H1 (cell line): ENCODE data around the gene FAM81B. TPM values are rescaled to one million over a fixed set of nuclear protein-coding genes. Genes with fewer than 3 reads are reported as not detected.

Experiments used
- CTCF ChIA-PET: fragments of 300-600 bp; sonication (Branson Sonifier 250); formaldehyde crosslinking; loops from one replicate; lab custom pipeline; 2021; ENCODE audit not compliant: partially characterized antibody; lab: Charles Lee
- POLR2A ChIA-PET: fragments of 300-600 bp; sonication (Branson Sonifier 250); formaldehyde crosslinking; loops from one replicate; lab custom pipeline; 2021; ENCODE audit warnings: inconsistent platforms; ENCODE audit not compliant: partially characterized antibody; lab: Charles Lee
- DNase-seq, 2 experiments: peaks; one replicate each; pipeline versions ENCODE4 v3.0.0 to v3.0.0-alpha.2; 2010 to 2022; ENCODE audit warnings: low spot score in 2 of 2, low read depth in 1 of 2, mixed read lengths in 1 of 2
- FAIRE-seq: peaks from 2 replicates; lab custom pipeline; 2011; peaks lifted over from hg19 to GRCh38; lab: Jason Lieb, UNC
- H2AFZ ChIP-seq: 2 replicates; pipeline ENCODE4 v1.8.1; 2012; ENCODE audit warnings: low read length, inconsistent platforms
- H2AK5ac ChIP-seq: 2 replicates; pipeline ENCODE4 v1.6.1; 2013; ENCODE audit warnings: low read depth, low read length
- H2BK120ac ChIP-seq: replicated peaks from 2 replicates; pipeline ENCODE3; 2013; ENCODE audit warnings: low read depth, low read length, inconsistent platforms
- H2BK12ac ChIP-seq: 2 replicates; pipeline ENCODE4 v1.6.1; 2013; ENCODE audit warnings: low read depth, low read length
- H2BK15ac ChIP-seq: 2 replicates; pipeline ENCODE4 v1.6.1; 2013; ENCODE audit warnings: low read length
- H2BK20ac ChIP-seq: 2 replicates; pipeline ENCODE4 v1.6.1; 2013; ENCODE audit warnings: low read length
- H2BK5ac ChIP-seq: 2 replicates; pipeline ENCODE4 v1.6.1; 2013; ENCODE audit warnings: low read depth, low read length
- H3K14ac ChIP-seq: 2 replicates; pipeline ENCODE4 v1.6.1; 2013; ENCODE audit warnings: inconsistent platforms; ENCODE audit not compliant: insufficient read length
- H3K18ac ChIP-seq: 2 replicates; pipeline ENCODE4 v1.6.1; 2013; ENCODE audit warnings: low read length; ENCODE audit errors: extremely low read depth
- H3K23ac ChIP-seq: 2 replicates; pipeline ENCODE4 v1.6.1; 2013; ENCODE audit warnings: inconsistent platforms; ENCODE audit not compliant: insufficient read length
- H3K23me2 ChIP-seq: 2 replicates; pipeline ENCODE4 v1.6.1; 2013; ENCODE audit warnings: low read depth, low read length
- H3K27ac ChIP-seq: 2 replicates; pipeline ENCODE4 v1.6.1; 2011; ENCODE audit warnings: low read depth, low read length, inconsistent platforms
- H3K27me3 ChIP-seq, 4 experiments: replicated peaks in 1 of 4; 1 replicate in 1 of 4; 2 replicates in 3 of 4; pipeline versions ENCODE4 v1.6.1 to v1.8.1; 2011 to 2013; ENCODE audit warnings: low read length in 3 of 4, mild to moderate bottlenecking in 3 of 4, inconsistent platforms in 2 of 4, mixed read lengths in 2 of 4, moderate library complexity in 1 of 4; ENCODE audit not compliant: control insufficient read depth in 3 of 4, insufficient read depth in 3 of 4; ENCODE audit errors: extremely low read depth in 1 of 4
- H3K36me3 ChIP-seq, 4 experiments: 2 replicates each; pipeline versions ENCODE4 v1.6.1 to v1.8.1; 2011 to 2013; ENCODE audit warnings: mild to moderate bottlenecking in 4 of 4, low read length in 3 of 4, moderate library complexity in 2 of 4, control low read depth in 1 of 4, inconsistent platforms in 1 of 4; ENCODE audit not compliant: insufficient read depth in 4 of 4, control insufficient read depth in 2 of 4
- H3K4ac ChIP-seq: replicated peaks from 2 replicates; pipeline ENCODE3; 2013; ENCODE audit warnings: low read length, low read depth, mixed read lengths, inconsistent platforms; ENCODE audit not compliant: insufficient read length
- H3K4me1 ChIP-seq, 4 experiments: replicated peaks in 1 of 4; 1 replicate in 1 of 4; 2 replicates in 3 of 4; pipeline versions ENCODE4 v1.6.1 to v1.8.1; 2011 to 2013; ENCODE audit warnings: low read length in 3 of 4, inconsistent platforms in 2 of 4, mixed read lengths in 1 of 4; ENCODE audit not compliant: insufficient read depth in 4 of 4, control insufficient read depth in 3 of 4
- H3K4me2 ChIP-seq, 2 experiments: 2 replicates each; pipeline versions ENCODE4 v1.6.1 to v1.8.1; 2011 to 2013; ENCODE audit warnings: low read depth in 2 of 2, low read length in 2 of 2, control low read depth in 1 of 2, inconsistent platforms in 1 of 2, mild to moderate bottlenecking in 1 of 2; ENCODE audit not compliant: insufficient read depth in 1 of 2
- H3K4me3 ChIP-seq, 4 experiments: fragments of 200-600, 300-600 bp in 1 of 4; sonication (generic), shearing (Covaris generic), sonication (Bioruptor Twin) in 1 of 4; 2 replicates each; pipeline versions ENCODE4 v1.5.1 to v1.8.1; 2011 to 2016; ENCODE audit warnings: low read length in 4 of 4, low read depth in 3 of 4, control low read depth in 2 of 4, inconsistent platforms in 2 of 4, mild to moderate bottlenecking in 2 of 4, mixed read lengths in 1 of 4, moderate library complexity in 1 of 4; ENCODE audit not compliant: insufficient read depth in 2 of 4; ENCODE audit errors: extremely low read depth in 1 of 4
- H3K56ac ChIP-seq: replicated peaks from 2 replicates; pipeline ENCODE3; 2013; ENCODE audit warnings: low read depth, mild to moderate bottlenecking, mixed read lengths, low read length, inconsistent platforms; ENCODE audit not compliant: insufficient read length
- H3K79me1 ChIP-seq: 2 replicates; pipeline ENCODE4 v1.6.1; 2013; ENCODE audit warnings: low read depth, low read length, control low read depth
- H3K79me2 ChIP-seq, 2 experiments: 2 replicates each; pipeline versions ENCODE4 v1.6.1 to v1.8.1; 2012 to 2013; ENCODE audit warnings: low read length in 2 of 2, mild to moderate bottlenecking in 2 of 2, inconsistent platforms in 1 of 2; ENCODE audit not compliant: insufficient read depth in 2 of 2, control insufficient read depth in 1 of 2
- H3K9ac ChIP-seq, 4 experiments: replicated peaks in 1 of 4; 1 replicate in 1 of 4; 2 replicates in 3 of 4; pipeline versions ENCODE4 v1.6.1 to v1.8.1; 2011 to 2013; ENCODE audit warnings: low read depth in 3 of 4, low read length in 3 of 4, control low read depth in 2 of 4, mild to moderate bottlenecking in 2 of 4, moderate library complexity in 2 of 4, inconsistent platforms in 1 of 4; ENCODE audit errors: extremely low read depth in 1 of 4
- H3K9me3 ChIP-seq, 2 experiments: 2 replicates each; pipeline versions ENCODE4 v1.6.1 to v1.8.1; 2012 to 2013; ENCODE audit warnings: mild to moderate bottlenecking in 2 of 2, moderate library complexity in 2 of 2, control low read depth in 1 of 2, inconsistent platforms in 1 of 2, low read depth in 1 of 2, low read length in 1 of 2, mixed read lengths in 1 of 2; ENCODE audit not compliant: insufficient read depth in 2 of 2
- H4K20me1 ChIP-seq, 2 experiments: replicated peaks in 1 of 2; 2 replicates each; pipeline versions ENCODE3 to v1.8.1; 2011 to 2013; ENCODE audit warnings: inconsistent platforms in 2 of 2, low read length in 2 of 2, mild to moderate bottlenecking in 1 of 2; ENCODE audit not compliant: insufficient read depth in 2 of 2, control insufficient read depth in 1 of 2
- H4K5ac ChIP-seq: 2 replicates; pipeline ENCODE4 v1.6.1; 2013; ENCODE audit warnings: low read length, low read depth, mixed read lengths, inconsistent platforms; ENCODE audit not compliant: insufficient read length
- H4K8ac ChIP-seq: 2 replicates; pipeline ENCODE4 v1.8.0; 2013; ENCODE audit warnings: mild to moderate bottlenecking, moderate library complexity, low read length, inconsistent platforms; ENCODE audit not compliant: insufficient read depth; ENCODE audit errors: extremely low read depth
- H4K91ac ChIP-seq: replicated peaks from 2 replicates; pipeline ENCODE3; 2013; ENCODE audit warnings: low read length, mixed read lengths, inconsistent platforms; ENCODE audit not compliant: insufficient read length
- BRCA1 ChIP-seq: IDR thresholded peaks from 2 replicates; pipeline ENCODE4 v1.6.1; 2012; ENCODE audit warnings: low read depth, low read length, improper control_type of control experiment
- HDAC2 ChIP-seq, 2 experiments: fragments of 300-600 bp in 1 of 2; sonication (generic) in 1 of 2; IDR thresholded peaks; 2 replicates each; pipeline ENCODE4 v1.6.1; 2011 to 2012; ENCODE audit warnings: low read depth in 2 of 2, low read length in 2 of 2, mild to moderate bottlenecking in 2 of 2, moderate library complexity in 2 of 2, borderline replicate concordance in 1 of 2, inconsistent platforms in 1 of 2
- SAP30 ChIP-seq: fragments of 300-600 bp; sonication (generic); IDR thresholded peaks from 2 replicates; pipeline ENCODE4 v1.7.1; 2012; ENCODE audit warnings: low read length, moderate library complexity, mild to moderate bottlenecking, inconsistent platforms; ENCODE audit not compliant: insufficient read depth, insufficient replicate concordance
- WGBS, 2 experiments: shearing (Covaris generic) in 1 of 2; methylation state at CpG; one replicate each; pipeline versions ENCODE4 v1.1.6 to v1.1.7; 2013 to 2015; ENCODE audit warnings: low lambda C conversion rate in 2 of 2, mixed read lengths in 2 of 2, inconsistent platforms in 1 of 2, low coverage in 1 of 2, missing lambda C conversion rate in 1 of 2; ENCODE audit not compliant: insufficient replicate concordance in 2 of 2, insufficient coverage in 1 of 2, insufficient read length in 1 of 2; ENCODE audit errors: extremely low coverage in 1 of 2, missing lambda C conversion rate in 1 of 2; 5-methylcytosine and 5-hydroxymethylcytosine counted together
- polyA plus RNA-seq, 7 experiments: library from polyadenylated mRNA; depleted of rRNA in 3 of 7; stranded (reverse) in 5 of 7; unstranded in 2 of 7; fragments of >200 nt in 5 of 7; fragments of 200-250 nt in 2 of 7; gene quantifications; 1 replicate in 5 of 7; 2 replicates in 1 of 7; 4 replicates in 1 of 7; pipeline versions ENCODE4 v1.2.1 to v1.2.3, GENCODE V29; 2011 to 2013; ENCODE audit warnings: missing spikeins in 2 of 7, mixed read lengths in 2 of 7
- total RNA-seq: library from RNA; stranded (reverse); fragmentation: NEBNext Ultra II Directional; extraction: Animal tissue kit (Norgen Biotek cat#: 25700); gene quantifications from 2 replicates; pipeline ENCODE4 v1.2.1, GENCODE V29; 2021
- TF ChIP-seq, protein P1 (sequence below): IDR thresholded peaks from 2 replicates; pipeline ENCODE4 v1.6.1; 2012; ENCODE audit warnings: inconsistent platforms

Gene FAM81B
- total and polyA plus RNA-seq, 2 of the 8 experiments (the other 6 are each of a cell fraction or from before 2014, with no cell fraction given): not detected

DNA sequence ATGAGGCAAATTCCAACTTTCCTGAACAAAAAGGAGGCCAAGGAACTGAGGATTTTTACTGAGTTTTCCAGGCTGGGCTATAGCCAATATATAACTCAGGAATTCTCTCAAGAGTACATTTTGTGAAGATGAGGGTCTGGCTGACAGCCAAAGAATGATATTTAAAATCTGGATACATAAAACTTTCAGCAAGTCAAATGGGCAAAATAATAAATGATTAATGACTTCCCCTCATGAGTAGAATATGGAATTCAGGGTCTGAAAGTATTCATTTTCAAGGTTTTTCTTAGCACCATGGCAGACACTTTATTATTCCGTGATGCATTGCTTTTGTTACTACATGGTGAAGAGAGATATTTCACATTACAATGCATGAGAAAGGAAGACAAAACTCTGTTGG lies 7.8 kb downstream of the FAM81B start:
- no peak overlapping the region for H4K8ac ChIP-seq
- TF ChIP-seq HDAC2 (IDR thresholded peaks at IDR 0.05; ENCODE audit: borderline replicate concordance in 1 of 2, low read depth in 2 of 2, low read length in 2 of 2) (no peak), BRCA1 (no peak), SAP30 (no peak)
- TF ChIP-seq, protein P1, sequence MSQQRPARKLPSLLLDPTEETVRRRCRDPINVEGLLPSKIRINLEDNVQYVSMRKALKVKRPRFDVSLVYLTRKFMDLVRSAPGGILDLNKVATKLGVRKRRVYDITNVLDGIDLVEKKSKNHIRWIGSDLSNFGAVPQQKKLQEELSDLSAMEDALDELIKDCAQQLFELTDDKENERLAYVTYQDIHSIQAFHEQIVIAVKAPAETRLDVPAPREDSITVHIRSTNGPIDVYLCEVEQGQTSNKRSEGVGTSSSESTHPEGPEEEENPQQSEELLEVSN: no peak

More for the DNA sequence above, 7.8 kb downstream of the FAM81B start:
- H3K18ac ChIP-seq: no peak overlapping the region
- H2BK120ac ChIP-seq: no peak overlapping the region
- H3K27me3 ChIP-seq: no peaks in the 10 kb centered on the region
- H3K23ac ChIP-seq: no peak overlapping the region
- FAIRE-seq (no peak), DNase-seq (no peak)
- H4K91ac ChIP-seq: no peak overlapping the region
- H4K20me1 ChIP-seq: no peaks in the 10 kb centered on the region
- H2AFZ ChIP-seq: no peak overlapping the region
- no peak overlapping the region for H3K4ac ChIP-seq
- H3K4me3 ChIP-seq: no peak overlapping the region
- H3K27ac ChIP-seq: no peak overlapping the region
- no peak overlapping the region for H2BK12ac ChIP-seq
- CTCF ChIA-PET: no interaction called here
- H3K79me1 ChIP-seq: no peaks in the 10 kb centered on the region
- H2BK5ac ChIP-seq: no peak overlapping the region
- no peaks in the 10 kb centered on the region for H3K79me2 ChIP-seq
- no peaks in the 10 kb centered on the region for H3K9me3 ChIP-seq
- peaks cover 0 to 5% (median 3%) of the 10 kb centered on the region in 4 experiments; a peak in 1 of 7 replicates for H3K4me1 ChIP-seq
- POLR2A ChIA-PET: no interaction called here
- H2BK15ac ChIP-seq: no peak overlapping the region
- H3K4me2 ChIP-seq: no peak overlapping the region
- H2BK20ac ChIP-seq: no peak overlapping the region
- no peak overlapping the region for H3K56ac ChIP-seq
- no peak overlapping the region for H3K9ac ChIP-seq
- H4K5ac ChIP-seq: no peak overlapping the region
- no peak overlapping the region for H3K14ac ChIP-seq
- H3K36me3 ChIP-seq: no peaks in the 10 kb centered on the region
- H2AK5ac ChIP-seq: no peak overlapping the region
- no peaks in the 10 kb centered on the region for H3K23me2 ChIP-seq
- 95% methylated on average over 1 of the region's 1 CpG; no CpG with 5 or more reads in 1 of the 2 experiments for WGBS, 2 experiments
